CMK (cell line): ENCODE data around the gene IGF1R.

Experiments
- DNase-seq: peaks from one replicate; pipeline ENCODE4 v3.0.0-alpha.2; 2010; ENCODE audit warnings: low read depth

The IGF1R gene

GRCh38 chr15:98946301-98947255, 298.2 kb downstream of the IGF1R start:
- no peak for DNase-seq

GRCh38 chr15:98948456-98948855, 300.1 kb downstream of the IGF1R start:
- no peak for DNase-seq

DNA sequence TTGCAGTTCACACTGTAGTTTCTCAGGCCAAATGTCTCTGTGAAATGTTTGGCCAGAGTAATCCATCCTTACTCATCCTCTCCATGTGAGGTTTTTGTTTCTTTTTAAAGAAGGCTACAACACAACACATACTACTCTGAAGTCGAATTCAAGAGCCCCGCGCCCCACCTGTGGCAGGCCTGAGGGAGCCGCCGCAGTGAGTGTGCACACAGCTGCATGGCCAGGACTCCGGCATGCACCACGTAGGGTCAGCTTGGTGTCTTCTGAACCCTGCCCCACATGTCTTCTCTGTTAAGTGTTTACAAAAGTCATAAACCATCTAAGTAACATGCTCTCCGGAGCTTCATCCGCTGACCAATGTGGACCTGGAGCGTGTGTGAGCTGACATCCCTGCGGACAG, 300.6 kb downstream of the IGF1R start:
- no peak for DNase-seq

- no peak for DNase-seq
Measured at GRCh38 chr15:98949624-98950023, 301.3 kb downstream of the IGF1R start.

DNA sequence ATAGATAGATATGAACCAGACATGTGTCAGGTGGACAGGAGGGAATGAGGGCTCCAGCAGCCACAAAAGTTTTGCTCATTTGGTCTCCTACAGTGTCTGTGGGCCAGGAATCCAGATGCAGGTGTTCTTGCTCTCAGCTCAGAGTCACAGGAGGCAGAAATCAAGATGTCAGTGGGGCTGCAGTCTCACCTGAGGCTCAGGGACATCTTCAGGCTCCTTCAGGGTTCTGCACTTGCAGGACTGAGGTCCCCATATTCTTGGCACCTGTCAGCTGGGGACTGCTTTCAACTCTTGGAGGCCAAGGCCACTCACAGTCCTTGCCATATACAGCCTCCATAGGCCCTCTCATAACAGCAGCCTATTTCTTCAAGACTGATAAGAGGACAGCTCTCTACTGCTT, 301.9 kb downstream of the IGF1R start:
- no peak for DNase-seq

GRCh38 chr15:98951004-98951403, 302.7 kb downstream of the IGF1R start:
- no peak for DNase-seq

- DNase-seq, result no peak
Measured at GRCh38 chr15:98951493-98952320, 303.4 kb downstream of the IGF1R start.

DNA sequence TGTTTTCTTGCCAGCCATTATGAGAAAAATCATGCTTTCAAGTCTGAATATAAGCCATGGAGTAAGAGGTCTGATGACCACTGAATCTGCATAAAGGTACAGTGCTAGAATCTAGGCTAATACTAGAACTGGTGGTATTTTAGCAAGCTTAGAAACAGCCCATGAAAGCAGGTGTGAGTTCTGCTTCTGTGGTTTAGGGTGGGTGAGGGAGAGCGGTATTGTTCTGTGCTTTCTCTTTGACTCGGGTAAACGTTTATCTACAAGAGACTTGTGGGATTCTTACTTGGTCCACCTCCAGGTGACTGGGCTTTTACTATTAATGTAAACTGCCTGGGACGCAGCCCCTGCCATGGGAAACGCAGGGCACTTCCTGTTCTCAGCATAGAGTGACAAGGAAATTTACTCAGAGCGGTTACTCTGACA, 304.1 kb downstream of the IGF1R start:
- DNase-seq, result no peak

- no peak for DNase-seq
Measured at GRCh38 chr15:98953000-98953787, 304.9 kb downstream of the IGF1R start.

DNA sequence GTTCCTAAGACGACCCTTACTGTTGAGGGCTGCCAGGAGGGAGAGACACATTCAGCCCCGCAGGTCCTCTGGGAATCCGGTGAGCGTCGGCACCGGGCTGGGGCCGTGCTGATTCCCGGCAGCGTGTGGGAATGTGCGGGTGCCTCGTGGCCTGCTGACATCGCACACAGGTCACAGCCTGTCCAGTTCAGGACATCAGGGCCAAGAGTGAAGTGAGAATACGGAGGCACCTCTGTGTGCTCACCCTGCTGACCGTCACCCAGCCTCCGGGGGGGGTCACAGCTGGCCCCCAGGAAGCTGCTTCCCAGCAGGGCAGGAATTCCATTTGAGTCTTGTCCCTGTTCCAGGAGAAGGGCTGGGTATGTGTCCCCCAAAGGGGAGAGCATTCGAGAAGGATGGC, 305.6 kb downstream of the IGF1R start:
- DNase-seq, result no peak

GRCh38 chr15:98954411-98954810, 306.1 kb downstream of the IGF1R start:
- DNase-seq, result no peak

DNA sequence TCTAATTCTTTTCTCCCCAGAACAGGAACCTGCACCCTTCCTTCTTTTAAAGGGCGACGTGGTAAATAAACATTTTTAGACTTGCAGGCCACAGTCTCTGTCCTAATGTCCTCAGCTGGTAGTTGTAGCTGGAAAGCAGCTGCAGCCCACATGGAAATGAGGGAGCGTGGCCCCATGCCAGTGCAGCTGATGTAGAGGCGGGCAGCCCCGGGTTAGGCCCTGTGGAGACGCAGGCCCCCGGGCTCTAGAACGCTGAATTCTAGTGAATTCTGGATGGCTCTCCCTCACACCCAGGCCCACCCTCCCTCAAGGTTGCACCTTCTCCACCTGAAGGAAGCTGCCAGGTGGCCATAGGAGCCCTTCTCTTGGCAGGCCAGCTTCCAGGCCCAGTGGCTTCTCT, 307.0 kb downstream of the IGF1R start:
- no peak for DNase-seq

- DNase-seq, result no peak
Measured at GRCh38 chr15:98955961-98956723, 307.8 kb downstream of the IGF1R start.

GRCh38 chr15:98956796-98957553, 308.6 kb downstream of the IGF1R start:
- no peak for DNase-seq

DNA sequence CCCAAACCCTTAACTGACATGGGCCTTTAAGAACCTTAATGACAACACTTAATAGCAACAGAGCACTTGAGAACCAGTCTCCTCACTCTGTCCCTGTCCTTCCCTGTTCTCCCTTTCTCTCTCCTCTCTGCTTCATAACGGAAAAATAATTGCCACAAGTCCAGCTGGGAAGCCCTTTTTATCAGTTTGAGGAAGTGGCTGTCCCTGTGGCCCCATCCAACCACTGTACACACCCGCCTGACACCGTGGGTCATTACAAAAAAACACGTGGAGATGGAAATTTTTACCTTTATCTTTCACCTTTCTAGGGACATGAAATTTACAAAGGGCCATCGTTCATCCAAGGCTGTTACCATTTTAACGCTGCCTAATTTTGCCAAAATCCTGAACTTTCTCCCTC, 309.3 kb downstream of the IGF1R start:
- no peak for DNase-seq

- DNase-seq, result no peak
Measured at GRCh38 chr15:98958076-98958475, 309.7 kb downstream of the IGF1R start.

DNA sequence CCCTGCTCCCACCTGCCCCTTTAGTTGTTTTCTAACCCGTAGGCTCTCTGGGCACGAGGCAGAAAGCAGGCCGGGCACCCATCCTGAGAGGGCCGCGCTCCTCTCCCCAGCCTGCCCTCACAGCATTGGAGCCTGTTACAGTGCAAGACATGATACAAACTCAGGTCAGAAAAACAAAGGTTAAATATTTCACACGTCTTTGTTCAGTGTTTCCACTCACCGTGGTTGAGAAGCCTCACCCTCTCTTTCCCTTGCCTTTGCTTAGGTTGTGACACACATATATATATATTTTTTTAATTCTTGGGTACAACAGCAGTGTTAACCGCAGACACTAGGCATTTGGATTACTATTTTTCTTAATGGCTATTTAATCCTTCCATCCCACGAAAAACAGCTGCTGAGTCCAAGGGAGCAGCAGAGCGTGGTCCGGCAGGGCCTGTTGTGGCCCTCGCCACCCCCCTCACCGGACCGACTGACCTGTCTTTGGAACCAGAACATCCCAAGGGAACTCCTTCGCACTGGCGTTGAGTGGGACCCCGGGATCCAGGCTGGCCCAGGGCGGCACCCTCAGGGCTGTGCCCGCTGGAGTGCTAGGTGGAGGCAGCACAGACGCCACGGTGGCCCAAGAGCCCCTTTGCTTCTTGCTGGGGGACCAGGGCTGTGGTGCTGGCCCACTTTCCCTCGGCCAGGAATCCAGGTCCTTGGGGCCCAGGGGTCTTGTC, 310.7 kb downstream of the IGF1R start:
- no peak for DNase-seq

- DNase-seq, result no peak
Measured at GRCh38 chr15:98959640-98960007, 311.3 kb downstream of the IGF1R start.

GRCh38 chr15:98960555-98961050, 312.3 kb downstream of the IGF1R start:
- DNase-seq, result no peak

DNA sequence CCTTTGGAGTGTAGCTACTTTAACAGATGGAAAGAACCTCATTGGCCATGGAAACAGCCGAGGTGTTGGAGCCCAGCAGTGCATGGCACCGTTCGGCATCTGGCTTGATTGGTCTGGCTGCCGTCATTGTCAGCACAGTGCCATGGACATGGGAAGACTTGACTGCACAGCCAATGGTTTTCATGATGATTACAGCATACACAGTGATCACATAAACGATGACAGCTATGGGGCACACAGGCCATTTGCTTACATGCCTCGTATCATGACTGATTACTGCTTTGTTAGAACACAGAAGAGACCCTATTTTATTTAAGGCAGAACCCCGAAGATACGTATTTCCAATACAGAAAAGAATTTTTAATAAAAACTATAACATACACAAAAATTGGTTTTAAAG, 315.1 kb downstream of the IGF1R start:
- DNase-seq, result no peak
